HG02943 (cell line): ENCODE measurements around the gene GLIPR1L2.

Source experiments
- ATAC-seq: cut with Tn5 transposase; IDR thresholded peaks from one replicate; pipeline ENCODE4 v1.9.1; 2021; ENCODE audit warnings: mild to moderate bottlenecking, low read depth, moderate library complexity; ENCODE audit not compliant: unreplicated experiment

The GLIPR1L2 gene

GRCh38 chr12:75471902-75472890 lies 81.3 kb downstream of the GLIPR1L2 start:
- ATAC-seq = no peak

- ATAC-seq = no peak
Measured at GRCh38 chr12:75474116-75474515, 83.2 kb downstream of the GLIPR1L2 start.

DNA sequence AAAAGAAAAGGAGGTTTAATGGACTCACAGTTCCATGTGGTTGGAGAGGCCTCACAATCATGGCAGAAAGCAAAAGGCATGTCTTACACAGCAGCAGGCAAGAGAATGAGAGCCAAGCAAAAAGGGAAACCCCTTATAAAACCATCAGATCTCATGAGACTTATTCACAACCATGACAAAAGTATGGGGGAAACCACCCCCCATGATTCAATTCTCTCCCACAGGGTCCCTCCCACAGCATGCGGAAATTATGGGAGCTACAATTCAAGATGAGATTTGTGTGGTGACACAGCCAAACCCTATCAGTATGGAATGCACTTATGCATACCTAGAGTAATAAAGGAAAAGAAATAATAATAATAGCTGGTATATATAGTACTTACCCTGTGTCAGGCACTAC lies 85.2 kb downstream of the GLIPR1L2 start:
- no peak for ATAC-seq

GRCh38 chr12:75477137-75477536 lies 86.2 kb downstream of the GLIPR1L2 start:
- no peak for ATAC-seq

GRCh38 chr12:75478116-75478794 lies 87.4 kb downstream of the GLIPR1L2 start:
- ATAC-seq = no peak

- ATAC-seq = peak; percentile 42
Measured at GRCh38 chr12:75479963-75480461, 89.1 kb downstream of the GLIPR1L2 start.

DNA sequence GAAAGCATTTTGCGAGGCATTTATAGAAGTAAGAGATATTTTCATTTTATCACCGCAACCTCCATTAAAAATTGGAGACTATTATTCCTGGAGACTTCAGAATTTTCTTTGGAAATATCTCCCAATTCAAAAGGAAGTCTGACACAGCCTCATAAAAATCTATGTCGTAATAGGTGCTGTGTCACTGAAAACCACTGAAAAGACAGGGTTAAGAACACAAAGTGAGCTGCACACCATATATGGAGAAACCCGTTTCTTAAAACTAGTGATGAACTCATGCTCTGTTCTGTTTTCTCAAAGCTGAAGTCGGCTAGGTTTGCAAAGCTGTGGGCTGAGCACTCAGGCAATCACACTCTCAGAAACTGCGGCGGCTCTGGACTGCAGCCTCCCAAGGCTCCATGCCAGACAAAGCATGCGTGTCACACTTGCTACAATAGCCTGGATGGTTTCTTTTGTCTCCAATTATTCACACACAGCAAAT lies 89.6 kb downstream of the GLIPR1L2 start, which contains the start of gene GLIPR1:
Gene GLIPR1 (plus strand): TSS at position 287 of the 481 bp plus-strand sequence. CDS start 126 bp downstream, at position 413.
- ATAC-seq = peak; percentile 87

GRCh38 chr12:75481013-75481705 lies 90.3 kb downstream of the GLIPR1L2 start:
- peak; percentile 6 for ATAC-seq

- ATAC-seq = no peak
Measured at GRCh38 chr12:75481774-75482173, 90.9 kb downstream of the GLIPR1L2 start.
